Upper lobe of left lung (tissue), 4 donors: ENCODE data around the gene SDF2L1.

ENCODE experiments used
- EP300 ChIP-seq, 4 donors: sonication (generic); formaldehyde crosslinking; IDR thresholded peaks; one replicate each; pipeline ENCODE4 v1.5.1; 2017; ENCODE audit warnings: antibody characterized with exemption in 4 of 4, control low read depth in 2 of 4
- POLR2A ChIP-seq, 4 donors: fragments of 450-650 bp; IDR thresholded peaks; one replicate each; pipeline ENCODE4 v1.5.1; 2016 to 2017; ENCODE audit warnings: antibody characterized with exemption in 4 of 4, mild to moderate bottlenecking in 2 of 4
- POLR2AphosphoS5 ChIP-seq, 2 donors: sonication (generic); formaldehyde crosslinking; IDR thresholded peaks; one replicate each; pipeline ENCODE4 v1.5.1; 2017; ENCODE audit warnings: antibody characterized with exemption in 2 of 2
- TF ChIP-seq, protein P1 (sequence below), 6 experiments: fragments of 450-650 bp in 4 of 6; fragments of 200-600 bp in 2 of 6; sonication (generic) in 2 of 6; IDR thresholded peaks; one replicate each; pipeline ENCODE4 v1.5.1; 2016 to 2019; ENCODE audit warnings: antibody characterized with exemption in 6 of 6

DNA sequence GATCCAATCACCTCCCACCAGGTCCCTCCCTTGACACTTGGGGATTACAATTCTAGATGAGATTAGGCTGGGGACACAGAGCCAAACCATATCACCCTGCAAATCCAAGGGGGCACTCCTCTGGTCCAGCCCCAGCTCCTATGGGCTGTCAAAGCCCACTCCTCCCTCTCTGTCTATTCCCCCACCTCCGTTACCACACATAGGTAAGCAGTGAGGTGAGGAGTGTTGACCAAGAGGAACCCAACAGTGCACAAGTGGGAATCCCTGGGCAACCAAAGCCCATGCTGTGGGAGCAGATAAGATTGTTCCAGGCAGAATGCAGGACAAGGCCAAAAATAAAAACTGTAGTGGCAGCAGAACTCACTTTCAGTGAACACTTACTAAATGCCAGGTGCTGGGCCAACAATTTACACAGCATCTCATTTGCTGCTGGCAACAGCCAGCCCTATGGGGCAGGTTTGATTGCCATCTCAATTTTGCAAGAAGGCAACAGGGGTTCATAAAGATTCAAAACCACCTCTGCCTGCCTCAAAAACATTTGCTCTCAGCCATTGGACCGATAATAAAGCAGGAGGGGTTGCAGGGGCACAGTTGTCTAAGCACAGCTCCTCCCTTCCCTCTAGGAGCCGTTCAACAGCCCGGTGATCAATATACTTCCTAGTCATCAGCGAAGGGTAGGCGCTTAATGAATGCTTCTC is 8.9 kb downstream of the SDF2L1 start:
- TF ChIP-seq, protein P1, sequence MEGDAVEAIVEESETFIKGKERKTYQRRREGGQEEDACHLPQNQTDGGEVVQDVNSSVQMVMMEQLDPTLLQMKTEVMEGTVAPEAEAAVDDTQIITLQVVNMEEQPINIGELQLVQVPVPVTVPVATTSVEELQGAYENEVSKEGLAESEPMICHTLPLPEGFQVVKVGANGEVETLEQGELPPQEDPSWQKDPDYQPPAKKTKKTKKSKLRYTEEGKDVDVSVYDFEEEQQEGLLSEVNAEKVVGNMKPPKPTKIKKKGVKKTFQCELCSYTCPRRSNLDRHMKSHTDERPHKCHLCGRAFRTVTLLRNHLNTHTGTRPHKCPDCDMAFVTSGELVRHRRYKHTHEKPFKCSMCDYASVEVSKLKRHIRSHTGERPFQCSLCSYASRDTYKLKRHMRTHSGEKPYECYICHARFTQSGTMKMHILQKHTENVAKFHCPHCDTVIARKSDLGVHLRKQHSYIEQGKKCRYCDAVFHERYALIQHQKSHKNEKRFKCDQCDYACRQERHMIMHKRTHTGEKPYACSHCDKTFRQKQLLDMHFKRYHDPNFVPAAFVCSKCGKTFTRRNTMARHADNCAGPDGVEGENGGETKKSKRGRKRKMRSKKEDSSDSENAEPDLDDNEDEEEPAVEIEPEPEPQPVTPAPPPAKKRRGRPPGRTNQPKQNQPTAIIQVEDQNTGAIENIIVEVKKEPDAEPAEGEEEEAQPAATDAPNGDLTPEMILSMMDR (IDR thresholded peaks at IDR 0.05): no peak
- TF ChIP-seq POLR2AphosphoS5 (IDR thresholded peaks at IDR 0.05) (no peak), EP300 (IDR thresholded peaks at IDR 0.05) (no peak), POLR2A (IDR thresholded peaks at IDR 0.05) (no peak)
